Esophagus muscularis mucosa (tissue), 4 donors: ENCODE results near the gene ZBTB11. TPM values are rescaled to one million over a fixed set of nuclear protein-coding genes. Genes with fewer than 3 reads are reported as not detected.
"Not testable (repeated sequence)": the region's sequence is repeated elsewhere in the genome, so short reads cannot be mapped to it uniquely, and the experiment has no call there.

Experiments used
- DNase-seq: peaks from one replicate; pipeline ENCODE4 v3.0.0-alpha.2; 2017; ENCODE audit errors: extremely low spot score
- H3K27ac ChIP-seq, 4 donors: fragments of 200-600 bp; sonication (generic); replicated peaks in 1 of 4; 1 replicate in 3 of 4; 2 replicates in 1 of 4; pipeline ENCODE4 v1.5.1; 2016 to 2019; ENCODE audit warnings: mild to moderate bottlenecking in 1 of 4
- H3K27me3 ChIP-seq, 4 donors: fragments of 200-600 bp; sonication (generic); one replicate each; pipeline versions ENCODE4 v1.5.1 to v1.6.0; 2016 to 2019
- H3K36me3 ChIP-seq, 4 donors: fragments of 200-600 bp; sonication (generic); one replicate each; pipeline ENCODE4 v1.5.1; 2016 to 2019
- H3K4me1 ChIP-seq, 4 donors: fragments of 200-600 bp; sonication (generic); one replicate each; pipeline ENCODE4 v1.5.1; 2016 to 2019
- H3K4me3 ChIP-seq, 4 donors: fragments of 200-600 bp; sonication (generic); 1 replicate in 2 of 4; 2 replicates in 2 of 4; pipeline ENCODE4 v1.5.1; 2016 to 2019; ENCODE audit warnings: mild to moderate bottlenecking in 4 of 4, moderate library complexity in 1 of 4
- H3K9me3 ChIP-seq, 4 donors: fragments of 200-600 bp; sonication (generic); 1 replicate in 3 of 4; 2 replicates in 1 of 4; pipeline ENCODE4 v1.5.1; 2016 to 2019
- CTCF ChIP-seq, 3 experiments: fragments of 200-600 bp in 2 of 3; fragments of 450-650 bp in 1 of 3; sonication (generic) in 2 of 3; IDR thresholded peaks; one replicate each; pipeline ENCODE4 v1.5.1; 2017 to 2019; ENCODE audit warnings: antibody characterized with exemption in 3 of 3, mild to moderate bottlenecking in 2 of 3, moderate library complexity in 1 of 3
- EP300 ChIP-seq: sonication (generic); formaldehyde crosslinking; IDR thresholded peaks from one replicate; pipeline ENCODE4 v1.6.1; 2017; ENCODE audit warnings: antibody characterized with exemption
- POLR2A ChIP-seq: fragments of 450-650 bp; IDR thresholded peaks from one replicate; pipeline ENCODE4 v1.6.1; 2017; ENCODE audit warnings: antibody characterized with exemption, moderate library complexity, mild to moderate bottlenecking, low read depth
- POLR2AphosphoS5 ChIP-seq, 2 donors: sonication (generic); formaldehyde crosslinking; IDR thresholded peaks; one replicate each; pipeline ENCODE4 v1.6.1; 2017; ENCODE audit warnings: antibody characterized with exemption in 2 of 2
- WGBS: methylation state at CpG from one replicate; pipeline ENCODE4 v1.1.5; 2018; 5-methylcytosine and 5-hydroxymethylcytosine counted together
- intact Hi-C: fragments of 100-400 bp; cut with DNase I; formaldehyde crosslinking; loops from one replicate; pipeline ENCODE4 v1.15.1; 2023
- total RNA-seq, 4 donors: library from RNA; depleted of rRNA; stranded (reverse); fragments of >200 nt; gene quantifications; one replicate each; pipeline versions ENCODE4 v1.1.0 to v1.2.1, GENCODE V29; 2016

ZBTB11 gene
- total RNA-seq, 4 donors from 2014 or later, result 15.3 to 20.8 (median 16.9) TPM

GRCh38 chr3:101646726-101647125 is 30.2 kb downstream of the ZBTB11 start:
- Histone ChIP-seq H3K27me3 (no peaks in the 10 kb centered on the region), H3K4me3 (no peak overlapping the region), H3K27ac (no peak overlapping the region), H3K9me3 (no peaks in the 10 kb centered on the region), H3K4me1 (no peaks in the 10 kb centered on the region), H3K36me3 (peaks cover 18 to 50% (median 31%) of the 10 kb centered on the region in 4 donors)
- intact Hi-C loops, result no loop called here
- TF ChIP-seq CTCF (IDR thresholded peaks at IDR 0.05) (no peak), POLR2AphosphoS5 (IDR thresholded peaks at IDR 0.05) (no peak), EP300 (no peak), POLR2A (no peak)
- DNase-seq, result no peak
- WGBS, result 100% methylated on average over 1 of the region's 1 CpG

- peaks cover 7 to 24% (median 11%) of the 10 kb centered on the region in 4 donors for H3K36me3 ChIP-seq
- H3K4me3 ChIP-seq, result no peak overlapping the region
- DNase-seq, result peak; percentile 57
- no peaks in the 10 kb centered on the region for H3K27me3 ChIP-seq
- no peaks in the 10 kb centered on the region for H3K9me3 ChIP-seq
- H3K4me1 ChIP-seq, result no peaks in the 10 kb centered on the region
- intact Hi-C loops, result no loop called here
- TF ChIP-seq POLR2AphosphoS5 (IDR thresholded peaks at IDR 0.05) (no peak), CTCF (IDR thresholded peaks at IDR 0.05) (no peak), POLR2A (no peak), EP300 (no peak)
- WGBS, result 78% methylated on average over 6 of the region's 6 CpGs
- H3K27ac ChIP-seq, result no peak overlapping the region
These were observed 32.9 kb downstream of the ZBTB11 start for GRCh38 chr3:101643861-101644613.

GRCh38 chr3:101643009-101643844 is 33.7 kb downstream of the ZBTB11 start:
- Histone ChIP-seq H3K9me3 (no peaks in the 10 kb centered on the region), H3K27ac (no peak overlapping the region), H3K27me3 (no peaks in the 10 kb centered on the region), H3K4me1 (no peaks in the 10 kb centered on the region), H3K4me3 (no peak overlapping the region), H3K36me3 (peaks cover 0 to 15% (median 4%) of the 10 kb centered on the region in 4 donors)
- intact Hi-C loops, result no loop called here
- 88% methylated on average over 7 of the region's 8 CpGs for WGBS
- DNase-seq, result peak; percentile 60
- no peak for TF ChIP-seq EP300
- no peak for TF ChIP-seq CTCF (IDR thresholded peaks at IDR 0.05)
- no peak for TF ChIP-seq POLR2AphosphoS5 (IDR thresholded peaks at IDR 0.05)
- TF ChIP-seq POLR2A, result no peak

- H3K4me3 ChIP-seq, result no peak overlapping the region
- 87% methylated on average over 3 of the region's 3 CpGs for WGBS
- TF ChIP-seq POLR2A, result no peak
- no peak for TF ChIP-seq POLR2AphosphoS5 (IDR thresholded peaks at IDR 0.05)
- TF ChIP-seq EP300, result no peak
- no peak for TF ChIP-seq CTCF (IDR thresholded peaks at IDR 0.05)
- intact Hi-C loops, result no loop called here
- no peak overlapping the region for H3K27ac ChIP-seq
- DNase-seq, result peak; percentile 19
- no peaks in the 10 kb centered on the region for H3K4me1 ChIP-seq
- H3K9me3 ChIP-seq, result no peaks in the 10 kb centered on the region
- peaks cover 0 to 8% (median 0%) of the 10 kb centered on the region in 4 donors for H3K36me3 ChIP-seq
- no peaks in the 10 kb centered on the region for H3K27me3 ChIP-seq
These were observed 34.5 kb downstream of the ZBTB11 start for GRCh38 chr3:101642441-101642840.

GRCh38 chr3:101641397-101642115 is 35.4 kb downstream of the ZBTB11 start:
- H3K36me3 ChIP-seq, H3K27ac ChIP-seq, H3K27me3 ChIP-seq, H3K4me3 ChIP-seq, intact Hi-C loops, H3K4me1 ChIP-seq, H3K9me3 ChIP-seq: not testable (repeated sequence)
- DNase-seq, result peak; percentile 3
- 76% methylated on average over 14 of the region's 14 CpGs for WGBS
